ENCODE results near the gene CD34. TPM values are rescaled to one million over a fixed set of nuclear protein-coding genes. Genes with fewer than 3 reads are reported as not detected.

CD34 gene
- total RNA-seq, 2 donors from 2014 or later, result 3.1 to 8.4 TPM

DNA sequence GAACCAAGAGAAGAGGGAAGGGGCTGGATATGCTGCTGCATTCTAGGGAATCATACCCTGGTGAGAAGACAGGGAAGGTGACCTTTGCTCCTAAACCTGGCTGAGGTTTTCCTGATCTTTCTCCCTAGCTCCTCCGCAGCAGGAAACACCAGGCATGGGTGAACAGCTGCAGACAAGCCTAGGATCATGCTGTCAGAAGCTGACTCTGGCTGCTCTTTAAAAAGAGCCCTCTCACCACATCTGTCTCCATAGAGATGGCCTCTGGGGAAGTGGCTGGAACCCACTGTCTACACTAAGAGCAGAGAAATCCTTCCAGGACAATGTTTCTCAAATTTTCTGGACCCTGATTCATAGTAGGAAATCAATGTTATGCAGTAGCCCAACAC is 57.6 kb downstream of the CD34 start:
- Histone ChIP-seq H3K27me3 (no peaks in the 10 kb centered on the region), H3K27ac (no peak overlapping the region), H3K36me3 (no peaks in the 10 kb centered on the region), H3K4me3 (no peak overlapping the region), H3K9me3 (no peaks in the 10 kb centered on the region), H3K4me1 (peaks cover 8% of the 10 kb centered on the region), H3K9ac (ENCODE audit: low read depth in 2 of 2, low read length in 2 of 2) (no peak overlapping the region)
- TF ChIP-seq, protein P1, sequence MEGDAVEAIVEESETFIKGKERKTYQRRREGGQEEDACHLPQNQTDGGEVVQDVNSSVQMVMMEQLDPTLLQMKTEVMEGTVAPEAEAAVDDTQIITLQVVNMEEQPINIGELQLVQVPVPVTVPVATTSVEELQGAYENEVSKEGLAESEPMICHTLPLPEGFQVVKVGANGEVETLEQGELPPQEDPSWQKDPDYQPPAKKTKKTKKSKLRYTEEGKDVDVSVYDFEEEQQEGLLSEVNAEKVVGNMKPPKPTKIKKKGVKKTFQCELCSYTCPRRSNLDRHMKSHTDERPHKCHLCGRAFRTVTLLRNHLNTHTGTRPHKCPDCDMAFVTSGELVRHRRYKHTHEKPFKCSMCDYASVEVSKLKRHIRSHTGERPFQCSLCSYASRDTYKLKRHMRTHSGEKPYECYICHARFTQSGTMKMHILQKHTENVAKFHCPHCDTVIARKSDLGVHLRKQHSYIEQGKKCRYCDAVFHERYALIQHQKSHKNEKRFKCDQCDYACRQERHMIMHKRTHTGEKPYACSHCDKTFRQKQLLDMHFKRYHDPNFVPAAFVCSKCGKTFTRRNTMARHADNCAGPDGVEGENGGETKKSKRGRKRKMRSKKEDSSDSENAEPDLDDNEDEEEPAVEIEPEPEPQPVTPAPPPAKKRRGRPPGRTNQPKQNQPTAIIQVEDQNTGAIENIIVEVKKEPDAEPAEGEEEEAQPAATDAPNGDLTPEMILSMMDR (IDR thresholded peaks at IDR 0.05), result no peak
- peak; percentile 60 for DNase-seq
- intact Hi-C loops (cut with DNase I), result no loop called here

- TF ChIP-seq, protein P1 (IDR thresholded peaks at IDR 0.05), result no peak
Observed at GRCh38 chr1:207852576-207853371, 58.2 kb downstream of the CD34 start.

DNA sequence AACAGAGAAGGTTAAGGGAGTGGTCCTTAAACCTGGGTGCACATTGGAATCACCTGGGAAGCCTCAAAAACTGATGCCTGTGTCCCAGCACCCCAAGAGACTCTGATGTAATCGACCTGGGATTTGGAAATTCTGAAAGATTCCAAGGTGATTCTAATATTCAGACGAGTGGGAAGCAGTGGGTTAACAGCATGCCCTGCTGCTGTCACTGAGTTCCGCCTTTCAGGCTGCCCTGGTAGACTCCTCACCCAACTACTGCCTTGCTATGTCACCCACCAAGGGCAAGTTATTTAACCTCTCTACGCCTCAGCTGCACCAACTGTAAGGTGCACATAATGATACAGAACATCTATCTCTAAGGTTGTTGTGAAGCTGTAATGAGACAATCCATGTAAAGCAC is 59.2 kb downstream of the CD34 start:
- intact Hi-C loops (cut with DNase I), result no loop called here
- no peaks in the 10 kb centered on the region for H3K9me3 ChIP-seq
- peaks cover 8% of the 10 kb centered on the region for H3K4me1 ChIP-seq
- no peaks in the 10 kb centered on the region for H3K27me3 ChIP-seq
- DNase-seq, result no peak
- TF ChIP-seq, protein P1 (IDR thresholded peaks at IDR 0.05), result no peak
- H3K36me3 ChIP-seq, result no peaks in the 10 kb centered on the region
- no peak overlapping the region for H3K4me3 ChIP-seq
- no peak overlapping the region for H3K27ac ChIP-seq
- no peak overlapping the region for H3K9ac ChIP-seq (ENCODE audit: low read depth in 2 of 2, low read length in 2 of 2)

More at GRCh38 chr1:207852576-207853371, 58.2 kb downstream of the CD34 start:
- Histone ChIP-seq H3K9ac (ENCODE audit: low read depth in 2 of 2, low read length in 2 of 2) (no peak overlapping the region), H3K4me1 (peaks cover 8% of the 10 kb centered on the region), H3K4me3 (no peak overlapping the region), H3K9me3 (no peaks in the 10 kb centered on the region), H3K27ac (no peak overlapping the region), H3K27me3 (no peaks in the 10 kb centered on the region), H3K36me3 (no peaks in the 10 kb centered on the region)
- intact Hi-C loops (cut with DNase I), result no loop called here
- no peak for DNase-seq

DNA sequence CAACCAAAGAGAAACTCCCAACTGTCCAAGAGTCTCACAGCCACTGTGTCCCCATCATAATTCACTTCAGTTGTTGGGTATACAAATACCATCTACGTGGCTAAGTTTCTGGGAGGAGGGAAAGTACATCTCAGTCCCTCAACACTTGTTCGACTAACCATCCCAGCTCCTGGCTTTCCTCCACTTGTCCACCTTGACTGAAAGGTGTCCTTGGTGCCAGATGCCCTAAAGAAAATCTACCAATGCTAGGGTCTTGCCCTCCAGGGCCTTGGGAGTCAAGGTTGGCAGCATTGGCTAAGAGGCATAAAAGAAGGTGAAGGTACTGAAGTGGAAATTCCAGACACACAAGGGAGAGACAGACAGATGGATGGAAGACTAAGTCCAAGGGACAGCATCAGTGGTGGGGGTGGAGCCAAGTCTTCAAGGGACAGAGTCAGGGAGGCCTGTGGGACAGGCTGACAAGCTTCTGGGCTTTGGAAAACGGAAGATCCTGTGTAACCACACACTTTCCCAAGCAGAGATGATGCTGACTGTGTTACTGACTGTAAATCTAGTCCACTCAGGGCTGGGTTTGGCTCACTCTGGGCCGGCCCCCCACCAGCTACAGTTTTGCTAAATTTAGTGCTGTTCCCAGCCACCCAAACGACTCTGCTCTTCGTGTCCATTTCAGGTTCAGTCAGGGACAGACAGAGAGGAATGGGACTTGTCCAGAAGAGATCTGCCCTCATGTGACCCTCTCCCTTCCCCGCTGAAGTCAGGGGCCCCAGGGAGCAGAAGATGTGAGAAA is 60.1 kb downstream of the CD34 start:
- no peak overlapping the region for H3K4me3 ChIP-seq
- no peaks in the 10 kb centered on the region for H3K36me3 ChIP-seq
- intact Hi-C loops (cut with DNase I), result no loop called here
- TF ChIP-seq, protein P1 (IDR thresholded peaks at IDR 0.05), result no peak
- no peak for DNase-seq
- no peaks in the 10 kb centered on the region for H3K9me3 ChIP-seq
- H3K27ac ChIP-seq, result no peak overlapping the region
- H3K9ac ChIP-seq (ENCODE audit: low read depth in 2 of 2, low read length in 2 of 2), result no peak overlapping the region
- H3K4me1 ChIP-seq, result peaks cover 8% of the 10 kb centered on the region
- H3K27me3 ChIP-seq, result no peaks in the 10 kb centered on the region

GRCh38 chr1:207849646-207850045 is 61.3 kb downstream of the CD34 start:
- TF ChIP-seq, protein P1 (IDR thresholded peaks at IDR 0.05), result no peak
- intact Hi-C loops (cut with DNase I), result no loop called here
- Histone ChIP-seq H3K9ac (ENCODE audit: low read depth in 2 of 2, low read length in 2 of 2) (peak overlapping the region in 1 of 2 donors; percentile 13), H3K9me3 (no peaks in the 10 kb centered on the region), H3K27me3 (no peaks in the 10 kb centered on the region), H3K4me1 (peaks cover 8% of the 10 kb centered on the region), H3K27ac (peak overlapping the region; percentile 43), H3K36me3 (no peaks in the 10 kb centered on the region), H3K4me3 (no peak overlapping the region)
- no peak for DNase-seq

Measured in colonic mucosa (tissue), 4 donors.